HG03565 (cell line): Measurements from ENCODE around the gene EXOC4.

ENCODE experiments used
- ATAC-seq: cut with Tn5 transposase; IDR thresholded peaks from one replicate; pipeline ENCODE4 v1.9.1; 2021; ENCODE audit warnings: mild to moderate bottlenecking, moderate library complexity; ENCODE audit not compliant: unreplicated experiment

Gene EXOC4

DNA sequence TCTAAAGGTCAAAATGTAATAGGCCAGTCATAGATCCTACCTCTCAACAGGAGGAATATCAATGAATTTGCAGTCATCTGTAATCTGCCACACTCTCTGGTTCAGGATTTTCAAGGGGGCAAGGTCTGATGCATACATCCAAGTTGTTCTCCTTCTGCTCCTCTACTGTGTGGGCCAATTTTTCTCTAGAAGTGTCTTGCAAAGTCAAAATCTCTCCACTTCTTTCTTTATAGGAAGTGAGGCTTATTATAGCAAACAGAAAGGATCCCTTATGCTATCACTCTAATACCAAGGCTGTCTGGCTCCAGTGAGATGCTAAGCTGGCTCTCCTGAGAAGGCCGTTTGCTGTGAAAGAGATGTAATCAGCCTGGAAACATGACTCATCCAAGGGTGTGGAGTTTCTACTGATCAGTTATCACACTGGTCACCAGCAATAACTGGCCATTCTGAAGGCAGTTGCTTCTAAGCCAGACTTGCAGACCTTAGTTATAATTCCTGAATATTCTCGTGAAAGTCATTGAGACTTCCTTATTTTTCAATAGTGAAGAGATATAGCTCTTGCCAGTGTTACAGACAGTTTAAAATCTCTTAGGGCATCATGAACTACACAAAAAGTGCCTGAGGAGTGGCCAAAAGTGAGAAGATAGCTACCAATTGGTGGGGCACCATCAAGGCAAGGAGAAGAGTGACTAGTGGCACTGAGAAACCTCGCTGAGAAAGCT is 831.0 kb downstream of the EXOC4 start:
- ATAC-seq = no peak

DNA sequence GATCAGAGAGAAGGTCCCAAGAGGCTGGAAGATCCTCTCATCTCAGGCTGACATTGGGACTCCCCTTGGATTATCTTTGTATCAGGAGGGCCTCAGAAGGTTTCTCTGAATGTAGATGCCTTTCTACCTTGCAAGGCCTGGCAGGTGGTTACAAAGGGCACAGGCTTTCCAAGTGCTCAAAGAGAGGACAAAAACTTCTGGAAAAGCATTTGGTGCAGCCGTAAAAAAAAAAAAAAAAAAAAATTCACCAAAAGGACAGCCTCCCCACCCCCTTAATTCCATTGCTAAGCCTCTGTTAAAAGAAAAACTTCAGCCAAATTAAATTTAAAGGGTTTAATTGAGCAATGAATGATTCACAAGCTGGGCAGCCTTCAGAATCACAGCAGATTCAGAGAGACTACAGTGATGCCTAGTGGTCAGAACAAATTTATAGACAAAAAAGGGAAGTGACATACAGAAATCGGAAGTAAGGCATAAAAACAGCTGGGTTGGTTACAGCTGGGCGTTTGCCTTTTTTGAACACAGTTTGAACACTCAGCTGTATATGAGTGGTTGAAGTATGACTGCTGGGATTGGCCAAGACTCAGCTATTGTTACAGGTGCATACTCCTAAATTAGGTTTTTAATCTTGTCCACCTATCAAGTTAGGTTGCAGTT is 831.7 kb downstream of the EXOC4 start:
- peak; percentile 64 for ATAC-seq

DNA sequence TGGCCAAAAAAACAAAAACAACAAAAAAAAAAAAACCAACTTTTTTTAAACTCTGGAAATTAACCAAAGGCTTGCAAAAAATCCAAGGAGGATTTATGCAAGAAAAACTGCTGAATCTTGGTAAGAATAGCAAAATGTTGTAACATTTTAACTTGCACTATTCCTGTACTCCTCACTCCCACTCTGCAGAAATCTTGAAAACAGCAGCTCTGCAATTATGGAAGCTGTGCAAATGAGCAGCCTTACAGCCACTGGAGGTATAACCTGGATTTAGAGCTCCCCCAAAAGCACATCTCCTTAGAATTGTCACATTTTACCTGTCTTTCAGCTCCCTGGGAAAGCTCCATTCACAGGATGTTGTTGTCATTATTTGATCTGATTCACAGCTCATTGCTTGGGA is 832.4 kb downstream of the EXOC4 start:
- no peak for ATAC-seq

DNA sequence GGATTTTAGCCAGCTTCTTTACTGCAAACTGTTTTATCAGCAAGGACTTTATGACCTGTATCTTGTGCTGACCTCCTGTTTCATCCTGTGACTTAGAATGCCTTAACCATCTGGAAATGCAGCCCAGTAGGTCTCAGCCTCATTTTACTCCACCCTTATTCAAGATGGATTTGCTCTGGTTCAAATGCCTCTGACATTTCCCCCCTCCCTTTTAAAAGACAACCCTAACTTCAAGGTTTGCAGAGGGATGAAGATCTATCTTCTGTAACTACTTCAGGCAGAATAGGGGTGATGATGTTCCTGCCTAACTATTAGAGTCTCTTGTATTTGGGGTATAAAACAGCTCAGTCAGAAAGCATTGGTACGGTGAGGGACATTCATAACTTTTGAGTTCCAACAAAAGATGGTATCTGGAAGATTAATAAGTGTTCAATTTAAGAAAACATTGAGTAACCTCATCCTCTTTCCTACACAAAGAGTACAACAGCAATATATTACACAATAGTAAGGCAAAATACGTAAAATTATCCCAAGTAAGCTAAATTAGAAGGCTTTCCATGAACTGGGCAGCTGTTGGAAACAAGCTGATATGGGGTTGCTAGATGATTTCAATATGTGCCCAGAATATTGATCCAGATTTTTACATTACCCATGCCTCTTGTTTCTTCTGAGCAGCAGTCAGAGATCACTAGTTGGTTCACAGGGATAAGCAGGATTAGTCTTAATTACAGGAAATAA is 834.3 kb downstream of the EXOC4 start:
- ATAC-seq = no peak

DNA sequence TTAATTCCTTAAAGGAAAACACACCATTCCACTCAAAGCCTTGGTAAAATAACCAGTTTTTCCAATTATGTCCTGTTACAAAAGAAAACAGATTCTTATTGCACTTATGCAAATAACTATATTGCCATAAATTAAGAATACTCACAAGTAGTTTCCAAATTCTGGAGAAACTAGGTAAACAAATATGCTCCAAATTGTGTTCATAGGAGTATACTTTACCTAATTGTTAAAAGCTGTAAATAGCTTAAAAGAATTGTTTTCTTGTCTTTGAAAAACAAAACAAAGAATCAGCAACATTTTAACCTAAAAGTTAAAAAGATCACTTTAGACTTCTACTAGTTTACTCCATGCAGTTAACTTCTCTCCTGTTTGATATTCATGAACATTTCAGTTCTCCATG is 835.3 kb downstream of the EXOC4 start:
- no peak for ATAC-seq

DNA sequence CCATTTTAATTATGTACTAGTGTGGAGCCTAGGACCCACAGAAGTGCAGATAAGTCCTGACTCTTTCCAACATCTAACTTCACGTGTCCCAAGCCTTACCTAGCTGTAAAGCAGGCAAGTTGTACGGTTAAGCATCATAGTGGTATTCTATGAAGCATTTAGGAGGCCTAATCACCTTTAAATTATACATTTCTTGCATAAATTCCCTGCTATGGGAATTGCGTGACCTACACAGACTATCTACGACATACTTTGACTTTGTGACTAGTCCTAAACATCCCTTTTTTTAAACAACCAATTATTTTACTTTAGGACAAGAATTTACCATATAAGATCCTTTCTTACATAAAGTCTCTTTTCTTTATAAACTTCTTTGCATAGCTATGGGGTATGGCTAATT is 836.6 kb downstream of the EXOC4 start:
- ATAC-seq = no peak

DNA sequence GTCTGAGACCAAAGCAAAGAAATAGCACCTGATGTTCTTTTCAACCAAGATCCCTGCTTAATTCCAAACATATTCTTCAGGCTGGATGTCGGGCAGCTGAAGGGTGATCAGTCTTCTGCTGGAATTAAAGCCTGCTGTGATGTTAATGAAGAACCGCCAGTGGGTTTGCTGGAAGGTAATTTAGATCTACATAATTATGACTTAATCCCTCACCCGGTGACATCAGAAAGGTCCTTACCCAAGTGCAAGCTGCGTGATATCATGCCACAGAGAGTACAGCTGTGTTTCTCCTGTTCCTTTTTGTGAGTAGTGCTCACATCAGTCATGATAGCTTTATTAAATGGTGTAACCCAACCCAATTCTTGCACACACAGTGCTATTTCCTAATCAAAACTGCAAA is 845.2 kb downstream of the EXOC4 start:
- no peak for ATAC-seq

DNA sequence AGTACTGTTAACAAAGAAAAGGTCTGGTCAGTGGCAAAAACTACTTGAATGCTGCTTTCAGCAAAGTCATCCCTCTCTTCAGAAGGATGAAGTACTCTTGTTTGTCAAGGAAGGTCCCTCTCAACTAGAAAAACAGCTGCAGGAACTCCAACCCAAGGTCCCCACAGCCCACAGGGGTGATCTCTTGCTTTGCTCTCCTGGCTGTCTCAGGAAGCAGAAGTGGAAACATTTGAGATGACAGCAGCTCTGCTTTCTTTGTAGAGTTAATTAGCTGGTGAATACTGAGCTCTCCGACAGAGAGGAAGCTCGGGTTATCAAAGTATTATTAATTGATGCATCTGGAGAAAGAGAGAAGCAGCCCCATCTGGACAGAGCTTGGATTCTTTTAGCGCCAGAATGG is 848.8 kb downstream of the EXOC4 start:
- no peak for ATAC-seq

DNA sequence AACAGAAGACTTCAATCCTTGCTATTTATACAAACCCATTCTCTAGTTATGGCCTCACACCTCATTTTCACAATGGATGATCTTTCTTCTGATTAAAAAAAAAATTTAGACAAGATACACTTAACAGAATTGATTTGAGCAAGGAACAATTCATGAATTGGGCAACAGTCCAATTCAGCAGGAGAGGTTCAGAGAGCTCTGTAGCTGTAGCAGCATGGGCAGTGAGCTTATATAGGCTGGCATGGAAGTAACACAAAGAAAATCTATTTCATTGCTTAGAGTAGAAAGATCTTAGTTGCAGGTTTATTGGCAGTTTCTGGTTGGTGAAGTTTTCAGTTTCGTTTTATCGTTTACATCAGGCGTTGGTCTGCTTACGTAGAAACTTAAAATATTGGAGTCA is 851.3 kb downstream of the EXOC4 start:
- ATAC-seq = no peak

DNA sequence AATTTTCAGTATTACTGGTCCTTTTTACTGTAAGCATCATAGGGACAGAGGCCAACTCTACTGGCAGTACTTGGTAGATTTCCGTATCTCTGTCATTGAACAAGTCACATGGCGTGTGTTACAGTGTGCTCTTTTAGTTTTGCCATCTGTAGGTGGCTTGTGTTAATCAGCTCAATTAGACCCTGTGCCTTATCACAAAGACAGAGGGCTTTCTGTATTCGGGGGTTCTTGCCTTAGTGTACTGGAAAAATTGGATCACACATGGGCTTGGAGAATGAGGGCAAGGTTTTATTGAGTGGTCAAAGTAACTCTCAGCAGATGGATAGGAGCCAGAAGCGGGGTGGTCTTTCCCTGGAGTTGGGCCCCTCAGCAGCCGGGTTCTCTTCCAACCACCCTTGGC is 853.0 kb downstream of the EXOC4 start:
- ATAC-seq = no peak

DNA sequence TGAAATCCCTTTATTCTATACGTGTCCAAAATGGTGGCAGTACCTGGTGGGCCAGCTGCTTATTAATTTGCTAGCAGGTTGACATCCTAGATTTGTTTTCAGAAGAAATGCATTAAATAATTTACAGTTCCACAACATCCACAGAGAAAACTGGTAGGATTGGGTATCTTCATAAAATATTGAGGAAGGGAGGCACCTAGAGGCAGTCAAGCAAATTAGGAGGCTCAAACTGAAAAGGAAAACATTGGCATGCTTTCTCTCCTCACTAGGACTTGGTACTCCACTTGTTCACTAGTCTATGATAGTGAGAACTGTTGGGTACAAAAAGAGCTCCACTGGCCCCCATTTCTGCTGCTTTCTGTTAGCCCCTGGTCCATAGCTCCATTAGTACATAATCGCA is 855.9 kb downstream of the EXOC4 start:
- ATAC-seq = no peak

DNA sequence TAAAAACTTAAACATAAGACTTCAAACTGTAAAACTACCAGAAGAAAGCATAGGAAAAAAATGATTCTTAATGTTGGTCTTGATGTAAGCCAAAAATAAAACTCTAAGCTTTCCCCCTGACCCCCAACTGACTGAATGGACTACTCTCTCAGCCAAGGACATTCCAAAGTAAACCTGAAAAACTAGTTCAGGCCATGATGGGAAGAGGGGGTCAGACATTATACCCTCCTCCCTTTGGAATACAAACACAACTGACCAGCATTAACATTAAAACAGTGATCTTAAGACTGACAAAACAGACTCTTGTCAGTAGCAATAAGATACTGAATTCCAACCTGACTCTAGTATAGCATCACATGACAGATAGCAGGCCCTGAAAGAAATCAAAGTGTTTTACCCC is 860.8 kb downstream of the EXOC4 start:
- ATAC-seq = no peak

DNA sequence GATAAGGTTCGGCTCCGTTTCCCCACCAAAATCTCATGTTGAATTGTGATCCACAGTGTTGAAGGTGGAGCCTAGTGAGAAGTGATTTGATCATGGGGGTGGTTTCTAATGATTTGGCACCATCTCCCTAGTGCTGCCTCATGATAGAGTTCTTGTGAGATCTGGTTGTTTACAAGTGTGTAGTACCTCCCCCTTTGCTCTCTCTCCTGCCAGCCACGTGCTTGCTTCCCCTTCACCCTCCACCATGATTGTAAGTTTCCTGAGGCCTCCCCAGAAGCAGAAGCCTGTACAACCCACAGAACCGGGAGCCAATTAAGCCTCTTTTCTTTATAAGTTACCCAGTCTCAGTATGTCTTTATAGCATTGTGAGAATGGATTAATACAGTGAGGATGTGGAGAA is 862.1 kb downstream of the EXOC4 start:
- no peak for ATAC-seq
